Endometrial microvascular endothelial cells (primary cell): ENCODE data around the gene UNK. TPM values are rescaled to one million over a fixed set of nuclear protein-coding genes. Genes with fewer than 3 reads are reported as not detected.

ENCODE experiments used
- in situ Hi-C: cut with HindIII; loops from 2 replicates; pipeline ENCODE4 v1.10.0; 2017; ENCODE audit warnings: low sequenced_read_pairs, low pct_unique_long_range_greater_than_20kb; ENCODE audit errors: inconsistent ontology term
- total RNA-seq: library from RNA; depleted of rRNA; stranded (reverse); fragments of >200 nt; gene quantifications from one replicate; pipeline ENCODE4 v1.2.3, GENCODE V29; 2015; ENCODE audit errors: inconsistent ontology term

Gene UNK
- total RNA-seq, 1 donor from 2014 or later, result 53.0 TPM

GRCh38 chr17:75826561-75827307, 42.1 kb downstream of the UNK start:
- in situ Hi-C loops, result no loop called here

GRCh38 chr17:75827308-75828075, 42.9 kb downstream of the UNK start:
- in situ Hi-C loops, result no loop called here

GRCh38 chr17:75828076-75828400, 43.4 kb downstream of the UNK start:
- in situ Hi-C loops, result no loop called here

- in situ Hi-C loops, result no loop called here
Observed at GRCh38 chr17:75828741-75829140, 44.1 kb downstream of the UNK start.

- in situ Hi-C loops, result no loop called here
Observed at GRCh38 chr17:75829747-75830146, 45.1 kb downstream of the UNK start.

GRCh38 chr17:75830164-75831031, 45.8 kb downstream of the UNK start:
- in situ Hi-C loops, result no loop called here

GRCh38 chr17:75831032-75831571, 46.5 kb downstream of the UNK start:
- in situ Hi-C loops, result no loop called here

- in situ Hi-C loops, result no loop called here
Observed at GRCh38 chr17:75832164-75832651, 47.6 kb downstream of the UNK start.

- in situ Hi-C loops, result no loop called here
Observed at GRCh38 chr17:75832652-75833400, 48.2 kb downstream of the UNK start.

GRCh38 chr17:75834279-75834920, 49.8 kb downstream of the UNK start:
- in situ Hi-C loops, result no loop called here

GRCh38 chr17:75834928-75835653, 50.5 kb downstream of the UNK start:
- in situ Hi-C loops, result no loop called here

GRCh38 chr17:75835654-75835987, 51.0 kb downstream of the UNK start:
- in situ Hi-C loops, result no loop called here

- in situ Hi-C loops, result no loop called here
Observed at GRCh38 chr17:75836605-75837004, 52.0 kb downstream of the UNK start.

GRCh38 chr17:75837899-75838298, 53.3 kb downstream of the UNK start:
- in situ Hi-C loops, result no loop called here

GRCh38 chr17:75838410-75838809, 53.8 kb downstream of the UNK start:
- in situ Hi-C loops, result no loop called here

GRCh38 chr17:75839942-75840798, 55.6 kb downstream of the UNK start:
- in situ Hi-C loops, result no loop called here

GRCh38 chr17:75840799-75841164, 56.2 kb downstream of the UNK start:
- in situ Hi-C loops, result no loop called here
